ENCODE results near the gene OPTC.

- no peak for TF ChIP-seq GATA3 (IDR thresholded peaks at IDR 0.05; ENCODE audit: low read depth, low read length)
- TF ChIP-seq GATA2 (IDR thresholded peaks at IDR 0.05; ENCODE audit: low read depth, low read length), result no peak
Observed at GRCh38 chr1:203480084-203480483, 13.9 kb upstream of the OPTC start.
